ENCODE measurements around the gene SIPA1L3.
A peak's percentile ranks its signal among the peaks of the same experiment; 100 is the strongest.
"Not testable (repeated sequence)": the region's sequence is repeated elsewhere in the genome, so short reads cannot be mapped to it uniquely, and the experiment has no call there.

SIPA1L3 gene

DNA sequence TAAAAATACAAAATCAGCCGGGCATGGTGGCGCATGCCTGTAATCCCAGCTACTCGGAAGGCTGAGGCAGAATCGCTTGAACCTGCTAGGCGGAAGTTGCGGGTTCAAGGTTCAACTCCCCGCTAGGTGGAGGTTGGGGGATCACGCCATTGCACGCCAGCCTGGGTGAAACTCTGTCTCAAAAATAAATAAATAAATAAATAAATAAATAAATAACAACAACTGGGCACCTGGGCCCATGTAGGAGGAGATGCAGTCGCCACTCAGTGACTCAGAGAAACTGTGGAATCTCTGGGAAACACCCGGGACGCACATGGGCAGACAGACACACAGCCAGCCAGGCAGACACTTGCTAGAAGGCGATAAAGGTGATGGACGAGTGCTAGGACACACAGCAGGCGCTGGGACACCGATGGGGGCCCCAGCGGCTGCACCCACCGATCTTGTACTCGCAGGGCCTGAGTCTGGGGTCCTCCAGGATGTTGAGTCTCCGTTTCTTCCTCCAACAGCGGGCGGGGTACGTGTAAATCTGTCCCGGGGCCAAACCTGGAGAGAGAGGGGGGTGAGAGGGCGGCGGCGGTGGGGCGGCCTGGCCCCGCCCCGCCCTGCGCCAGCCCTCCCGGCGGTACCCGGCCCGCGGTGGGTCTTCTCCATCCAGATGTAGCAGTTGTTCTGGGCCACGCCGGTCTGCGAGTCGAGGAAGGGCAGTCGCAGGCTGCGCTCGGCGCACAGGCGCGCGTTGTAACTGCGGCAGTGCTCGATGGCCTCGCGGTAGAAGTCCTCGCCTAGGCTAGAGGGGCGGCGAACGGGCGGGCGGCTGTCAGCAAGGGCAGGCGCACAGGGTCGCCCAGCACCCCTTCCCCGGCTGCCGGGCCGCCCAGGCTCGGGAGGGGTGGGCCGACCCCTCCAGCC is 315.2 kb downstream of the SIPA1L3 start:
- DNase-seq, result no peak

DNA sequence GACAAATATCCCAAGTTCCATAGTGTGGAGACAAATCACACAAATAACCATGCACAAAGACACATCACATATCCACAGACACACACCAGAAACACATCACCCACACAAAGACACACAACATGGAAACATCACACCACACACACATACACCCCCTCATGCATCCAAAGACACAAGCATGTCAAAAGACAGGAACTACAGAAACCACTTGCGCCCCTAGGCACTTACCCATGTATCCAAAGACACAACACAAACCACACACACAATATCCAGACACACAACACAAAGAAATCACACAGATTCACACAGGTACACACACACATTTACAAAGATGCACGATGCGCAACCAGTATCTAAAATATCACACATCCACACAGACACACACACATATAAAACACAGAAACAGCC is 316.1 kb downstream of the SIPA1L3 start:
- DNase-seq, result no peak

DNA sequence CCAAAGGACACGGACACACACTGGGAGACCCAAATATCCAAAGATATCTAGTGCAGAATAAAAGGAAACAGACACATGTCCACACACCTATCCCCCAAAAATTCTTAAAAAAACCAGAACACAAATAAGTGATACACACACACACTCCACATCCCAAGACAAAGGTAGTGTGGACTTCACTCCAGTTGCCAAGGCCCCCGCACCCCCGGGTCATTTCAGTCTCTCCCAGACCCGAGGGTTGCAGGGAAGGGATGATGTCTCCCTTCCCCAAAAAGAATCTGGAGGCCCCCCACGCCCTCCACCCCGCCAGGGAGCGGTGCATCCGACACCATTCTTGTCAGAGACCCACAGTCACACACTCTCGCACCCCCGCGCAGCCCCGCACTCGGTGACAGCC is 316.6 kb downstream of the SIPA1L3 start:
- no peak for DNase-seq

DNA sequence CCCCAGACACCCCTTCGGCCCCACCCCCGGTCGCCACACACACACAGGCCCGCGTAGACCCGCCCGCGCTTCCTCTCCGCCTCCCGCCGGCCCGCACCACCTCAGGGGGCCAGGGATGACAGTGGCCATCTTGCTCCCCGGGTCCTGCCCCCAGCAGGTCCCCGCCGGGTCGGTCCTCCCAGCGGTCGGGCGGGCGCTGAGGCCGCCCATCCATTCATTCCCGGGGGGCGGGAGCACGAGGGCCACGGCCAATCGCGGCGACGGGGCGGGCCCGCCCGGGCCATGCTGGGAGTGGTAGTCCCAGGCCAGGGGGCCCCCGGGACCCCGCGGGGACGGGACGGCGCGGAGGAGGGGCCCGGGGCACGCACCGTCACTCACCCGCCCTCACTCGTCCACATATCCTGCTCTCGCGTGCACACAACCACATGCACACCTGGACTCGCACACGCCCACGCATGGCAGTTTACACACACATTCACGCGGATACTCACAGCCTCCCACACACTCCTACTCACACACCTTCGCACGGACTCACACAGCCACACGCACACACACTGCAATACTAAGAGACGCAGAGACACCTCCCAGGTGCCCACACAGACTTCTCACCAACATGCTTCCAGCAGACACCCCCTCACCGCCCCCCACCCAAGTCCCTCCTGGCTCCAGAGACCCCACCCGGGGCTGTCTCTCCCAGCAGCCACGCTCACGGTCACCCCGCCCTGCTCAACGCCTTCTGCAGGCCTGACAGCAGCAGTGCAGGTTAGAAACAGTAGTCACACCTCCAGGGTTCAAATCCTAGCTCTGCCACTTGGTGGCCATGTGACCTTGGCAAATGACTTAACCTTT is 317.2 kb downstream of the SIPA1L3 start, which contains the start of gene DPF1:
Gene DPF1 (minus strand): TSS at position 209 of the 849 bp plus-strand sequence. CDS start 80 bp downstream, at position 129.
- DNase-seq, result peak; percentile 91

- DNase-seq, result not testable (repeated sequence)
Measured at GRCh38 chr19:38224863-38225218, 317.8 kb downstream of the SIPA1L3 start.

DNA sequence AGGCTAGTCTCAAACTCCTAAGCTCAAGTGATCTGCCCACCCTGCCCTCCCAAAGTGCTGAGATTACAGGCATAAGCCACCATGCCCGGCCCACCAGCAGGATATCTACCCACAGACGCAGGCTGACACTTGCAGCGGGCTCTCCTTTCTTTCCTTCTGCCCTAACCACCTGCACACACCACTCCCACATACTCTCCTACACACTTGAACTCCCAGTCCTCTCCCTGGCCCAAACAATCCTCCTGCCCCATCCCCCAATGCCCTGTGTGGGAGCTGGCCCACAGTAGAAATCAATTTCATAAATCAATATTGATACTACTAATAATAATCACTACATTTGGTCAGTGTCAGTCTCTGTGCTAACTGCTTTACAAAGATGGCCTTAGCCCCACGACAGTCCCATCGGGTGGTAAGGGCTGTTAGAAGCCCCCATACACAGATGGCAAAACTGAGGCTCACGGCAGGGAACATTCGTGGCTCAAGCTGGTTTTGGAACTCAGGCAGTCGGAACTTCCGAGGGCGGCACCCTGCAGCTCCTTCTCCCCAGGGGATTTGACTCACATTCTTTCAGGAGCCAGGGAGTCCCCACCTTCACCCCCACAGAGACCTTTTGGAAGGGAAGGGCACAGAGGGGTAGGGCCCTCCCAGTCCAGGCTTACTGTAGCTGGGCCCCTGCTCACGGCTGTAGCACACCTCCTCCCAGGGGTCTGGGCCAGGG is 320.4 kb downstream of the SIPA1L3 start:
- no peak for DNase-seq

DNA sequence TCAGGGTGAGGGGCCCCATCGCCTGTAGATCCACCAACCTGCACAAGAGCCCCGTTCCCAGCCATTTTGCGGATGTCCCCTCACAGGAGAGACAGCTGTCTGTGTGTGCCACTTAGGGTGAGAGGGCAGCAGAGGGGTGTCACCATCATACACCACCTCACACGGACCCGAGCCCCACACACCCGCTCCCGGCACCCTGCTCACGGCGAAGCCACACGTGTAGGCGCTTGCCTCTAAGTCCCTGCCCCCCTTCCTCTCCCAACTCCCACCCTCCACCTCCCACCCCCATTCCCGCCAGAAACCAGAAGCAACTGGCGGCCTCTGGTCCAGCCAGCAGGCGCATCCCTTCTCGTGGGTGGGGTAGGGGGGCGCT is 321.0 kb downstream of the SIPA1L3 start:
- peak; percentile 44 for DNase-seq

DNA sequence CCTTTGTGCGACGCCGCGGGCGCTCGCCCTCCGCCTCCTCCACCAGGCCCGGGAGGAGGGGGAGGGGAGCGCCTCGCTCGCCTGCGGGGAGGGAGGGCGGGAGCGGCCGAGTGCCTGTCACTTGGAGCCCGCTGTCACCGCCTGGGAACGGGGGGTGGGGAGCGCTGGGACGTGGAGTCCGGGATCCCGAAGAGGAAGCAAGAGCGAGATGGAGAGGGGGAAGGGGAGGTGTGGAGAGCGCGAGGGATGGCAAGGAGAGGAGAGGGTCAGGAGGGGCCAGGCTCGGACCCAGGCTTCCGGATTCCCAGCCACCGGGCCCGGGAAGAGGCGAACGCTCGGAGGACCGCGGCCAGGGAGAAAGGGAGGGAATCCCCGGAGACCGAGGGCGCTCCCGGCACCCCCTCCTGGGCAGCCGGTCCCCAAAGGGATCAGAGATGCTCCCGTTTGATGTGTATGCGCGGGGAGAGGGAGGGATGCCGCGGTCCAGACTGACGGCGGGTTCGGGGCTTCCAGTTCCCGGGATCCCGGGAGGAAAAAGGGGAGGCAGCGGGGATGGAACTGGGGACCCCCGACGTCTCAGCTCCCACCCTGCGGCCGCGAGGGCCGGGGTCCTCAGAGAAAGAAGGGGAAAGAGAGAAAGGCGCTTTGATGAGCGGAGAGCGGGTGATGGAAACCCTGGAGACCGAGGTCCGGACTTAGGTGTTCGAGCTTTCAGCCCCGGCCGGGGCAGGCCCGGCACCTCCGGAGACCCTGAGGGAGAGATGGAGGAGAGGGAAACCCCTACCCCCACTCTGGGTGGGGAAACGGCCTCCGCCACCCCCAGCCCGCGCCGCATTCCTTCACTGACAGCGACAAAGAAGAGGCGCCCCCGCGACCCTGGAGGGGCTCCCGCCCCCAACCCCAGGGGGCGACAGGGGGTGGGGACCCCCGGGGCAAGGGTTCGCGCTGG is 321.8 kb downstream of the SIPA1L3 start:
- DNase-seq, result peak; percentile 79

DNA sequence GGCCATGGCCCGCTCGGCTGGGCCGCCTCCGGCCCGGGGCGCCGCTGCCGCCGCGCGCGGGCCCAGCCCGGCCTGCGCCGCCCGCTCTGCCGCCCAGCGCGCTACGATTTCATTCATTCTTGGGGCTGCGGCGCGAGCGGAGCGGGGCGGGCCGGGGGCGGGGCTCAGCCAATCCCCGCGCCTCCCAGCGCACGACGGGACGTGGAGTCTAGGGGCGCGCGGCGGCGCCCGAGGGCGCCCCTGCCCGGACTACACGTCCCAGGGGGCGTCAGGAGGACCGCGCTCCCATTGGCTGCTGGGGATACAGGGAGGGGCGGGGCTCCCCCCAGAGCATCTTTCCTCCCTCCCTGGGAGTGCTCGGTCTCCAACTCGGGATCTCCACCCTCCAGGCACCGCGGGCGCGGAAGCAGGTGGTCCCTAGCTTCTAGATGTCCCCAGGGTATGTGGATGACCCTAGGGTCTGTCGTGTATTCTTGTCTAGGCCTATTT is 322.6 kb downstream of the SIPA1L3 start:
- peak; percentile 97 for DNase-seq

DNA sequence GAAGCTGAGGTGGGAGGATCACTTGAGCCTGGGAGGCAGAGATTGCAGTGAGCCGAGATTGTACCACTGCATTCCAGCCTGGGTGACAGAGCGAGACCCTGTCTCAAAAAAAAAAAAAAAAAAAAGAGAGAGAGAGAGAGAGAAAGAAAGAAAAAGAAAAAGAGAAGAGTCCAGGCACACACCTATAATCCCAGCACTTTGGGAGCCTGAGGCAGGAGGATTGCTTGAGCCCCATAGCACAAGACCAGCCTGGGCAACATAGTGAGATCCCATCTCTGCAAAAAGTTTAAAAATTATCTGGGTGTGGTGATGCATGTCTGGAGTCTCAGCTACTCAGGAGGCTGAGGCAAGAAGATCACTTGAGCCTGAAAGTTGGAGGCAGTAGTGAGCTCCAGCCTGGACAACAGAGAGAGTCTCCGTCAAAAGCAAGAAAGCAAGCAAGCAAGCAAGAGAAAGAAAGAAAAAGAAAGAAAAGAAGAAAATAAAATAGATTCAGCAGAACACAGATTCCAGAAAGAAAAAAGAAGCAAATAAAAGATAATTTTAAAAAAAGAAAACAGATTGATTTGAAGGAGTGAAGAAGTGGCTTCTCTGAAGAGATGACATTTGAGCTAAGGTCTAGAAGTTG is 323.6 kb downstream of the SIPA1L3 start:
- DNase-seq, result not testable (repeated sequence)

DNA sequence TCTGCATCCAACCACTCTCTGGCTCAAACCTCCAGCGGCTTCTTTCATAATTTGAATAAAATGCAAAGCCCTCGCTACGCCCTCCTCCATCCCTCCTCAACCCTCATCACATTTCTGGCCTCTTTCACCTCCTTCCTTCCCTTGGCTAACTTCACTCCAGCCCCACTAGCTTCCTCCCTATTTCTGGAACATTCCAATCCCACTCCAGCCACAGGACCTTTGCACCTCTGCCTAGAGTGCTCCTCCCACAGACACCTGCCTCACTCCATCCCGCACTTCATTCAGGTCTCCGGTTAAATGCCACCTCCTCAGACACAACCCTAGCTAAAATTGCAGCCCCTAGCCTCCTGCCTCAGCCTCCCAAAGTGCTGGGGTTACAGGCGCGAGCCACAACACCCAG is 324.9 kb downstream of the SIPA1L3 start:
- DNase-seq, result no peak

DNA sequence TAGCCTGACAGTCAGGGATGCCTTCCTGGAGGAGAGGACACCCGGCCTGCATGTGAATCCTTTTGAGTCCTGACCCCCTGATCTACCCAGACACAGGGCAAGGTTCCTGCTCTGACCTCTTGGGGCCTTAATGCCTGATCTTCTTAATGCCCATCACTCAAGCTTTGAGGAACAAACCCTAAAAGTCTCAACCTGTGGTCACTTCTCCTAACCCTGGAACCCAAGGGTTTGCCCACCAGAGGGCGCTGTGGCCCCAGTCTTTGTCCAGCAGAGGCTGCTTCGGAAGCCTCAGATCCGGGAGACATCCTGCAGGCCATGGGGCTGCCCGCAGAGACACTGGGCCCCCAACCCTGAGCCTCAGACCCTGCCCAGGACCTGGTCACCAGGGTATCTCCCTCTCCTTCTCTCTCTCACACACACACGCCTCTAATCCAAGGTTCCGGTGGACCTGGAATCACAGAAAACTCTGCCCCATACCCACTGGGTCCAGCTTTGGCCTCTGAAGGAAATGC is 326.8 kb downstream of the SIPA1L3 start:
- peak; percentile 61 for DNase-seq

DNA sequence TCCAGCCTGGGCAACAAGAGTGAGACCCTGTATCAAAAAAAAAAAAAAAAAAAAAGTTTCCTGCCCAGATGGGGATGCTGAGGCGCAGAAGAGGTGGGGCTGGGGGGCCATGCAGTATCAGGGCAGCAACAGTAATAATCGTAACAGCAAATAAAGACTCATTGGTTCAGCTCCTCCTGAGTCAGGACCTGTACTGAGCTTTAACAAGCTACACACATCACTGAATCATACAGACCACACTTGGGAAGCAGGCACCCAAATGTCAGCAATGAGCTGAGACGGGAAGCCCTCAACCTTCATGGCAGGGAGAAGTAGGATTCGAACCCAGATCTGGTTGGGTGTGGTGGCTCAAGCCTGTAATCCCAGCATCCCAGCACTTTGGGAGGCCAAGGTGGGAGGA is 327.6 kb downstream of the SIPA1L3 start:
- DNase-seq, result no peak

GRCh38 chr19:38239816-38240215 is 332.8 kb downstream of the SIPA1L3 start:
- DNase-seq, result no peak

GRCh38 chr19:38243279-38243673 is 336.3 kb downstream of the SIPA1L3 start:
- DNase-seq, result no peak

GRCh38 chr19:38245826-38246498 is 339.0 kb downstream of the SIPA1L3 start:
- DNase-seq, result no peak

- DNase-seq, result no peak
Measured at GRCh38 chr19:38247126-38247525, 340.1 kb downstream of the SIPA1L3 start.

DNA sequence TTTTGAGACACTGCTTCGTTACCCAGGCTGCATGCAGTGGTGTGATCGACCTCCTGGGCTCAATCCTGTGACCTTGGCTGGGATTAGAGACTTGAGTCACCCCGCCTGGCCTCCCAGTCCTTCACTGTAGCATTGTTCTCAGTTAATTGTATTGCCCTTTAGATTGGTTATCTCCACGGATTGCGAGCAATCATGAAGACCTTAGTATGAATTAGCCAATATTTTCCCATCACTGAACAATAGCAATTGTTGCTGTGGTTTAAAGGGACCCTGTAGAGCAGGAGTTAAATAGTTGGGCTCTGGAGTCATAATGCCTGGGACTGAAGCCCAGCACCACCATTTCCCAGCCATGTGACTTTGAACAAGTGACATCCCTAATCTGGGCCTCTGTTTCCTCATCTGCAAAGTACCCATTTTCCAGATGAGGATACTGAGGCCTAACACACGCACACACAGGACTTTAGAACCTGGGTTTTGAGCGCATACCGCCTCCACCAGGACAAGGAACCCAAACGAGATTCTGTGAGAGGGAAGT is 340.8 kb downstream of the SIPA1L3 start:
- no peak for DNase-seq

DNA sequence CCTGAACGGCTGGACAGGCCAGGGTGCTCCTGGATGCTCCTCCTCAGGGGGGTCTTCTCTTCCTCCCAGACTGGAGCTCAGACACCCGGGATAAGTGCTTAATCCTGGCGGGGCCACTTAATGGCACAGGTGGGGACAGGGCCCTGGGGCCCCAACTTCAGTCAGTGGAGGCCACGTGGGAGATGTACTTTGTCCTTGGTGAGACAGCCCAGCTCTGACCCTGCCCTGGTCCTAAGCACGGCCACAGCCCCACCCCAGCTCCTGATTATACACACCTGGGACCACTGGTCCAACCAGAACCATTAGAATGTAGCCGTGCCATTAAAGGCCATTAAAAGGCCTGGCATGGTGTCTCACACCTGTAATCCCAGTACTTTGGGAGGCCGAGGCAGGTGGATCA is 341.4 kb downstream of the SIPA1L3 start:
- no peak for DNase-seq

- no peak for DNase-seq
Measured at GRCh38 chr19:38250428-38250820, 343.4 kb downstream of the SIPA1L3 start.

Data from NCI-H146 (cell line).